NCI-H1436 (cell line): ENCODE data around the gene EFHB.
A peak's percentile ranks its signal among the peaks of the same experiment; 100 is the strongest.
"Not testable (repeated sequence)": the region's sequence is repeated elsewhere in the genome, so short reads cannot be mapped to it uniquely, and the experiment has no call there.

Source experiments
- DNase-seq: peaks from one replicate; lab custom pipeline; 2025; lab: John Stamatoyannopoulos, UW

EFHB gene

GRCh38 chr3:19931180-19931692, 2.8 kb downstream of the EFHB start:
- no peak for DNase-seq

GRCh38 chr3:19920401-19921080, 13.5 kb downstream of the EFHB start:
- no peak for DNase-seq

GRCh38 chr3:19917167-19917566, 16.9 kb downstream of the EFHB start:
- no peak for DNase-seq

- no peak for DNase-seq
Observed at GRCh38 chr3:19911452-19911851, 22.6 kb downstream of the EFHB start.

- DNase-seq = no peak
Observed at GRCh38 chr3:19907523-19907922, 26.5 kb downstream of the EFHB start.

- no peak for DNase-seq
Observed at GRCh38 chr3:19903649-19904048, 30.4 kb downstream of the EFHB start.

- DNase-seq = no peak
Observed at GRCh38 chr3:19901918-19902317, 32.1 kb downstream of the EFHB start.

- no peak for DNase-seq
Observed at GRCh38 chr3:19901337-19901736, 32.7 kb downstream of the EFHB start.

GRCh38 chr3:19899833-19900232, 34.2 kb downstream of the EFHB start:
- DNase-seq = not testable (repeated sequence)

GRCh38 chr3:19899264-19899663, 34.8 kb downstream of the EFHB start:
- no peak for DNase-seq

GRCh38 chr3:19898721-19899120, 35.3 kb downstream of the EFHB start:
- no peak for DNase-seq

- DNase-seq = no peak
Observed at GRCh38 chr3:19891740-19892139, 42.3 kb downstream of the EFHB start.

GRCh38 chr3:19888428-19889152, 45.4 kb downstream of the EFHB start:
- no peak for DNase-seq

GRCh38 chr3:19887122-19887521, 46.9 kb downstream of the EFHB start:
- not testable (repeated sequence) for DNase-seq

- DNase-seq = no peak
Observed at GRCh38 chr3:19886404-19886803, 47.6 kb downstream of the EFHB start.

- no peak for DNase-seq
Observed at GRCh38 chr3:19885468-19885867, 48.5 kb downstream of the EFHB start.

GRCh38 chr3:19881852-19882251, 52.2 kb downstream of the EFHB start:
- DNase-seq = no peak

- no peak for DNase-seq
Observed at GRCh38 chr3:19881036-19881435, 53.0 kb downstream of the EFHB start.

- DNase-seq = no peak
Observed at GRCh38 chr3:19877656-19878055, 56.4 kb downstream of the EFHB start.

GRCh38 chr3:19866751-19867347, 67.2 kb downstream of the EFHB start:
- DNase-seq = peak; percentile 20

GRCh38 chr3:19855318-19855717, 78.7 kb downstream of the EFHB start:
- not testable (repeated sequence) for DNase-seq

- not testable (repeated sequence) for DNase-seq
Observed at GRCh38 chr3:19846609-19847008, 87.4 kb downstream of the EFHB start.
